Measurements from ENCODE around the gene CAMK2A.

The CAMK2A gene

DNA sequence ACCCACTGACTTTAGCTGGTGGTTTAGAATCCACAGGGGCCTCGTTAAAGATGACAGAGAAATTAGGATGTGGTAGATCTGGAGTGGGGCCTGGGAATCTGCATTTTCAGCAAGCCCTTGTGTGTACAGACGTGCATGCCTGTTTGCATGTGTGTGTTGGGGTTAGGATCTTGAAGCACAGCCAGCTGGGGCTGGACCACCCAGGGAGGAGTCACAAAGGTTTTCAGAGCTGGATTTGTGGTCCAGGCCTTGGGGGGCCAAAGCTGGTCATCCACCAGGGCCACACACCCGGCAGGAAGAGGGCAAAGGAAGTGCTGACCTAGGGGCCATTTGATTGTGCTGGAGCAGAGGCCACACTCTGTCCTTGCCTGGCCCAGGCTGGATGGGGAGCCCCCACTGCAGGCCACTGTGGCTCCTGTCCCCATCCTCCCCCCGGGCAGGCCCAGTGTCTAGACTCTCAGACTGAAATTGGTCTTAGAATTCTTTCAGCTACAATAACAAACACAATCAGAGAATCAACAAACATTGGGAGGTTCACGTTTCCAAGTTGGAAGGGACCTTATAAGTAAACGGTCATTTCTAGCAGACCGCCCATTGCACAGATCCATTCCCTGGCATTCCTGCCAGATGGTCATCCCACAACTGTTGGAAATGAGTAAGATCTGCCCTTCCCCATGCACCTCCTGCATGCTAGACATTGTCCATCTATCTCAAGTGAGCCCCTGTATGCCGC lies 112.7 kb downstream of the CAMK2A start:
- in situ Hi-C loops (cut with MboI; ENCODE audit: low sequenced_read_pairs), result no loop called here

DNA sequence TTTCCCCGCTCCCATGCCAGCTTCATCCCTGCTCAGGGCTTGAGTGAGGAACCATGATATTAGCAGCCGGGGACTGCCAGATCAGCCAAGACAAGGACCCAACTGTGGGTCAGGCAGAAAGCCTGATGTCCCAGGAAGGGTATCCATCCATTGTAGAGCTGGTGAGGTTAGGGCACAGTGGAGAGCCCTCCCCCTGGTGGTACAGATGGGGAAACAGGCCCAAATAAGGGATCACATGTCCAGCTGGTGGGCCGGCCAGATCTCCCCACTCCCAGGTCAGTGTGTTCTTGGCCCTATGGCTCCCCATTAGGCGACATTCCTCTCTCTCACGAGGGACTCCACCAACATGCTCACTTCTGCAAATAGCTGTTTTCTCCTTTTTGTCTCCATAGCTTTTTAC lies 114.0 kb downstream of the CAMK2A start:
- in situ Hi-C loops (cut with MboI; ENCODE audit: low sequenced_read_pairs), result no loop called here

DNA sequence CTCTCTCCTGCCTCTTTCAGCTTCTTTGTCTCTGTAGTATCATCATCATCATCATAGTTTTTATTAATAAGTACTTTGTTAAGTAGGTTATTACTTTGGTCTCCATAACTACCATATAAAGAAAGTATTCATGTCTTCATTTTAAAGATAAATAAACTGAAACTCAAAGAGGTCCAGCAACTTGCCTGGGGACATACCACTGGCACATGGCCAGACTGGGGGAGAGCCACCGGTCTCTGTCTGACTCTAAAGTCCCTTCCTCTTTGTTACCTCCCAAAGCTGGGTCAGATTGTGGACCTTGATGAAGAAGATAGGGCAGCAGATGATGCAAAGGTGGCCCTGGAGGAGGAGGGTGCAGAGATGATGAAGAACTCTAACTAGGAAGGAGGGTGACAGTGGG lies 114.5 kb downstream of the CAMK2A start:
- in situ Hi-C loops (cut with MboI; ENCODE audit: low sequenced_read_pairs), result no loop called here

DNA sequence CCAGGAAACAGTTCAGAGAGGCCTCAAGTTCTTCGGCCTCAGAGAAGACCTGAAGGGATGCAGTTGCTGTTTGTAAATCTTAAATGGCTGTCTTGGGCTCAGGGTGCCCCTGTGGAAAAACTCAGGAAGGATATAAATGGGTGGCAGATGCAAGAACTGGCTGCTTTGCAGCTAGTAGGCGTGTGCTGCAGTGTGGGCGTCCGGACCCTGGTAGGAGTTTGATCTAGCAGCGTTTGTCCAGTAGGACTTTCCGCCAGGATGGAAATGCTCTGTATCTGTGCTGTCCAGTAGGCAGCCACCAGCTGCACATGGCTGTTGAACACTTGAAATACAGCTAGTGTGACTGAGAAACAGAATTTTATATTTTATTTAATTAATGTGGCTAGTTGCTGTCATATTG lies 115.3 kb downstream of the CAMK2A start:
- in situ Hi-C loops (cut with MboI; ENCODE audit: low sequenced_read_pairs), result no loop called here

DNA sequence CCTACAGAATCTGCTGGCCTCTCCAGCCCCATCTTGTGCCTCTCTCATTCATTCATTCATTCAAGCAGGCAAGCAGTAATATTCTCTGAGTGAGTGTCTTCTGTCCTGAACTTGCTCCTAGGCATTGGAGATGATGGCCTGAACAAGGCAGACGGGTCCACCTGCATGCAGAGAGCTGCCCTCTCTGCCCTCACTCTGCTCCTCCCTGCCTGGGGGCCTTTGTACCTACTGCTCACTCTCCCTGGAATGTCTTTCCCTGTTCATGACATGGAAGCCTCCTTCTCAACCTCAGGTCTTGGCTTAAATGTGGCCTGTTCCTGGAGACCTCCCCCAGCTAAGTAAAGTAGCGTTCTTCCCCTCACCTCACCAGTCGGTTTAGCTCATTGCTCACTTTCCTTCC lies 116.4 kb downstream of the CAMK2A start:
- in situ Hi-C loops (cut with MboI; ENCODE audit: low sequenced_read_pairs), result no loop called here

DNA sequence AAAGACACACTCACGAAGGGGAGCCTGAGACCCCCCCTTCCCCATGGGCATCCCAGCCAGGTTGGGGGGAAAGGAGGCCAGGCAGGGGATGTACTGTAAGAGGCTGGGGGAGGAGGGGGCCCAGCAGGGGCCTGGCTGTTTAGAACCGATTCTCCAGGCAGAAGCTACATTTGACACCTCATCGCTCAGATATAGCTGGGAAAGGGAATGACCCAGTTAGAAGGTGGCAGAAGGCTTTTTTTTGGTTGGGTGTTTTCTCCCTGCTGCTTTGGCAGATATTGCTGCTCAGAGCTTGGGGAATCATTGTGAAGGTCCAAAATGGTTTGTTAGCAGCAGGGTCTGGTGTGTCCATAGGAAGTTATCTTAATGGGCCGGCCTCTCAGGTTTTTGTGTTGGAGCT lies 117.0 kb downstream of the CAMK2A start:
- in situ Hi-C loops (cut with MboI; ENCODE audit: low sequenced_read_pairs), result no loop called here

DNA sequence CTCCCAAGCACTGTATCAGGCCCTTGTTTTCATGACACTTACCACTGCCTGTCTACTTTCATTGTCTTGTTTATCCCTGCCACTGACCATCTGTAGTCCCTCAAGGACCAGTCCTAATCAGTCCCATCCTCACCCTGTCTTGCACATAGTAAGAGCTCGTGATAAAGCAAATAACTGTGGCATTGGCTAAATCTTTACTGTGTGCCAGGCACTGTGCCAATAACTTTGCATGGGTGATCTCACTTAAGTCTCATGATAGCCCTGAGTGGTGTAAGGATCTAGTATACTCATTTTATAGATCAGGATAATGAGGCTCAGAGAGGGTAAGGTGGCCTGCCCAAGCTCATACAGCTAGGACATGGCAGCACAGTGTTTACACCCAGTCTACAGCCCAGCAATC lies 117.4 kb downstream of the CAMK2A start:
- in situ Hi-C loops (cut with MboI; ENCODE audit: low sequenced_read_pairs), result no loop called here

All from HL-60/S4 (cell line).